H1 (cell line): ENCODE measurements around the gene CNN3. TPM values are rescaled to one million over a fixed set of nuclear protein-coding genes. Genes with fewer than 3 reads are reported as not detected.

Experiments used
- CTCF ChIA-PET: fragments of 300-600 bp; sonication (Branson Sonifier 250); formaldehyde crosslinking; loops from one replicate; lab custom pipeline; 2021; ENCODE audit not compliant: partially characterized antibody; lab: Charles Lee
- POLR2A ChIA-PET: fragments of 300-600 bp; sonication (Branson Sonifier 250); formaldehyde crosslinking; loops from one replicate; lab custom pipeline; 2021; ENCODE audit warnings: inconsistent platforms; ENCODE audit not compliant: partially characterized antibody; lab: Charles Lee
- DNase-seq, 2 experiments: peaks; one replicate each; pipeline versions ENCODE4 v3.0.0 to v3.0.0-alpha.2; 2010 to 2022; ENCODE audit warnings: low spot score in 2 of 2, low read depth in 1 of 2, mixed read lengths in 1 of 2
- FAIRE-seq: peaks from 2 replicates; lab custom pipeline; 2011; peaks lifted over from hg19 to GRCh38; lab: Jason Lieb, UNC
- H2AFZ ChIP-seq: 2 replicates; pipeline ENCODE4 v1.8.1; 2012; ENCODE audit warnings: low read length, inconsistent platforms
- H2AK5ac ChIP-seq: 2 replicates; pipeline ENCODE4 v1.6.1; 2013; ENCODE audit warnings: low read depth, low read length
- H2BK120ac ChIP-seq: replicated peaks from 2 replicates; pipeline ENCODE3; 2013; ENCODE audit warnings: low read depth, low read length, inconsistent platforms
- H2BK12ac ChIP-seq: 2 replicates; pipeline ENCODE4 v1.6.1; 2013; ENCODE audit warnings: low read depth, low read length
- H2BK15ac ChIP-seq: 2 replicates; pipeline ENCODE4 v1.6.1; 2013; ENCODE audit warnings: low read length
- H2BK20ac ChIP-seq: 2 replicates; pipeline ENCODE4 v1.6.1; 2013; ENCODE audit warnings: low read length
- H2BK5ac ChIP-seq: 2 replicates; pipeline ENCODE4 v1.6.1; 2013; ENCODE audit warnings: low read depth, low read length
- H3K14ac ChIP-seq: 2 replicates; pipeline ENCODE4 v1.6.1; 2013; ENCODE audit warnings: inconsistent platforms; ENCODE audit not compliant: insufficient read length
- H3K18ac ChIP-seq: 2 replicates; pipeline ENCODE4 v1.6.1; 2013; ENCODE audit warnings: low read length; ENCODE audit errors: extremely low read depth
- H3K23ac ChIP-seq: 2 replicates; pipeline ENCODE4 v1.6.1; 2013; ENCODE audit warnings: inconsistent platforms; ENCODE audit not compliant: insufficient read length
- H3K23me2 ChIP-seq: 2 replicates; pipeline ENCODE4 v1.6.1; 2013; ENCODE audit warnings: low read depth, low read length
- H3K27ac ChIP-seq: 2 replicates; pipeline ENCODE4 v1.6.1; 2011; ENCODE audit warnings: low read depth, low read length, inconsistent platforms
- H3K27me3 ChIP-seq, 4 experiments: replicated peaks in 1 of 4; 1 replicate in 1 of 4; 2 replicates in 3 of 4; pipeline versions ENCODE4 v1.6.1 to v1.8.1; 2011 to 2013; ENCODE audit warnings: low read length in 3 of 4, mild to moderate bottlenecking in 3 of 4, inconsistent platforms in 2 of 4, mixed read lengths in 2 of 4, moderate library complexity in 1 of 4; ENCODE audit not compliant: control insufficient read depth in 3 of 4, insufficient read depth in 3 of 4; ENCODE audit errors: extremely low read depth in 1 of 4
- H3K36me3 ChIP-seq, 4 experiments: 2 replicates each; pipeline versions ENCODE4 v1.6.1 to v1.8.1; 2011 to 2013; ENCODE audit warnings: mild to moderate bottlenecking in 4 of 4, low read length in 3 of 4, moderate library complexity in 2 of 4, control low read depth in 1 of 4, inconsistent platforms in 1 of 4; ENCODE audit not compliant: insufficient read depth in 4 of 4, control insufficient read depth in 2 of 4
- H3K4ac ChIP-seq: replicated peaks from 2 replicates; pipeline ENCODE3; 2013; ENCODE audit warnings: low read length, low read depth, mixed read lengths, inconsistent platforms; ENCODE audit not compliant: insufficient read length
- H3K4me1 ChIP-seq, 4 experiments: replicated peaks in 1 of 4; 1 replicate in 1 of 4; 2 replicates in 3 of 4; pipeline versions ENCODE4 v1.6.1 to v1.8.1; 2011 to 2013; ENCODE audit warnings: low read length in 3 of 4, inconsistent platforms in 2 of 4, mixed read lengths in 1 of 4; ENCODE audit not compliant: insufficient read depth in 4 of 4, control insufficient read depth in 3 of 4
- H3K4me2 ChIP-seq, 2 experiments: 2 replicates each; pipeline versions ENCODE4 v1.6.1 to v1.8.1; 2011 to 2013; ENCODE audit warnings: low read depth in 2 of 2, low read length in 2 of 2, control low read depth in 1 of 2, inconsistent platforms in 1 of 2, mild to moderate bottlenecking in 1 of 2; ENCODE audit not compliant: insufficient read depth in 1 of 2
- H3K4me3 ChIP-seq, 4 experiments: fragments of 200-600, 300-600 bp in 1 of 4; sonication (generic), shearing (Covaris generic), sonication (Bioruptor Twin) in 1 of 4; 2 replicates each; pipeline versions ENCODE4 v1.5.1 to v1.8.1; 2011 to 2016; ENCODE audit warnings: low read length in 4 of 4, low read depth in 3 of 4, control low read depth in 2 of 4, inconsistent platforms in 2 of 4, mild to moderate bottlenecking in 2 of 4, mixed read lengths in 1 of 4, moderate library complexity in 1 of 4; ENCODE audit not compliant: insufficient read depth in 2 of 4; ENCODE audit errors: extremely low read depth in 1 of 4
- H3K56ac ChIP-seq: replicated peaks from 2 replicates; pipeline ENCODE3; 2013; ENCODE audit warnings: low read depth, mild to moderate bottlenecking, mixed read lengths, low read length, inconsistent platforms; ENCODE audit not compliant: insufficient read length
- H3K79me1 ChIP-seq: 2 replicates; pipeline ENCODE4 v1.6.1; 2013; ENCODE audit warnings: low read depth, low read length, control low read depth
- H3K79me2 ChIP-seq, 2 experiments: 2 replicates each; pipeline versions ENCODE4 v1.6.1 to v1.8.1; 2012 to 2013; ENCODE audit warnings: low read length in 2 of 2, mild to moderate bottlenecking in 2 of 2, inconsistent platforms in 1 of 2; ENCODE audit not compliant: insufficient read depth in 2 of 2, control insufficient read depth in 1 of 2
- H3K9ac ChIP-seq, 4 experiments: replicated peaks in 1 of 4; 1 replicate in 1 of 4; 2 replicates in 3 of 4; pipeline versions ENCODE4 v1.6.1 to v1.8.1; 2011 to 2013; ENCODE audit warnings: low read depth in 3 of 4, low read length in 3 of 4, control low read depth in 2 of 4, mild to moderate bottlenecking in 2 of 4, moderate library complexity in 2 of 4, inconsistent platforms in 1 of 4; ENCODE audit errors: extremely low read depth in 1 of 4
- H3K9me3 ChIP-seq, 2 experiments: 2 replicates each; pipeline versions ENCODE4 v1.6.1 to v1.8.1; 2012 to 2013; ENCODE audit warnings: mild to moderate bottlenecking in 2 of 2, moderate library complexity in 2 of 2, control low read depth in 1 of 2, inconsistent platforms in 1 of 2, low read depth in 1 of 2, low read length in 1 of 2, mixed read lengths in 1 of 2; ENCODE audit not compliant: insufficient read depth in 2 of 2
- H4K20me1 ChIP-seq, 2 experiments: replicated peaks in 1 of 2; 2 replicates each; pipeline versions ENCODE3 to v1.8.1; 2011 to 2013; ENCODE audit warnings: inconsistent platforms in 2 of 2, low read length in 2 of 2, mild to moderate bottlenecking in 1 of 2; ENCODE audit not compliant: insufficient read depth in 2 of 2, control insufficient read depth in 1 of 2
- H4K5ac ChIP-seq: 2 replicates; pipeline ENCODE4 v1.6.1; 2013; ENCODE audit warnings: low read length, low read depth, mixed read lengths, inconsistent platforms; ENCODE audit not compliant: insufficient read length
- H4K8ac ChIP-seq: 2 replicates; pipeline ENCODE4 v1.8.0; 2013; ENCODE audit warnings: mild to moderate bottlenecking, moderate library complexity, low read length, inconsistent platforms; ENCODE audit not compliant: insufficient read depth; ENCODE audit errors: extremely low read depth
- H4K91ac ChIP-seq: replicated peaks from 2 replicates; pipeline ENCODE3; 2013; ENCODE audit warnings: low read length, mixed read lengths, inconsistent platforms; ENCODE audit not compliant: insufficient read length
- WGBS, 2 experiments: shearing (Covaris generic) in 1 of 2; methylation state at CpG; one replicate each; pipeline versions ENCODE4 v1.1.6 to v1.1.7; 2013 to 2015; ENCODE audit warnings: low lambda C conversion rate in 2 of 2, mixed read lengths in 2 of 2, inconsistent platforms in 1 of 2, low coverage in 1 of 2, missing lambda C conversion rate in 1 of 2; ENCODE audit not compliant: insufficient replicate concordance in 2 of 2, insufficient coverage in 1 of 2, insufficient read length in 1 of 2; ENCODE audit errors: extremely low coverage in 1 of 2, missing lambda C conversion rate in 1 of 2; 5-methylcytosine and 5-hydroxymethylcytosine counted together
- polyA plus RNA-seq, 7 experiments: library from polyadenylated mRNA; depleted of rRNA in 3 of 7; stranded (reverse) in 5 of 7; unstranded in 2 of 7; fragments of >200 nt in 5 of 7; fragments of 200-250 nt in 2 of 7; gene quantifications; 1 replicate in 5 of 7; 2 replicates in 1 of 7; 4 replicates in 1 of 7; pipeline versions ENCODE4 v1.2.1 to v1.2.3, GENCODE V29; 2011 to 2013; ENCODE audit warnings: missing spikeins in 2 of 7, mixed read lengths in 2 of 7
- total RNA-seq: library from RNA; stranded (reverse); fragmentation: NEBNext Ultra II Directional; extraction: Animal tissue kit (Norgen Biotek cat#: 25700); gene quantifications from 2 replicates; pipeline ENCODE4 v1.2.1, GENCODE V29; 2021

The CNN3 gene
- total and polyA plus RNA-seq, 2 of the 8 experiments (the other 6 are each of a cell fraction or from before 2014, with no cell fraction given), result 134 to 266 TPM

DNA sequence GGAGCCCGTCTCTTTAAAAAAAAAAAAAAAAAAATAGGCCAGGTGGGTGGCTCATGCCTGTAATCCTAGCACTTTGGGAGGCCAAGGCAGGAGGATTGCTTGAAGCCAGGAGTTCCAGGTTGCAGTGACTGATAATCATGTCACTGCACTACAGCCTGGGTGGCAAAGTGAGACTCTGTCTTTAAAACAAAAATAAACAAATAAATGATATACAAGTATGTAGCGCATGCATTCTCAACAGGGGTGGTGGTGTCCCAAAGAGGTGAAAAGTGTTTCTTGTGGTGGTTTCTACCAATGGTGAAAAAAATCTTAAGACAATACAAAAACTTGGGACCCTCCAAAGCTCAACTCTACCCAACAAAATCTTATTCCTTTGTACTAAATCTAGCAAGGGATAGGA, 17.9 kb downstream of the CNN3 start:
- Histone ChIP-seq H2BK15ac (no peak overlapping the region), H3K56ac (no peak overlapping the region), H3K79me2 (peaks cover 40 to 98% of the 10 kb centered on the region in 2 experiments), H3K18ac (no peak overlapping the region), H4K91ac (no peak overlapping the region), H3K27me3 (no peaks in the 10 kb centered on the region), H2AK5ac (no peak overlapping the region), H3K9me3 (no peaks in the 10 kb centered on the region), H2BK5ac (no peak overlapping the region), H3K36me3 (peaks cover 0 to 10% (median 0%) of the 10 kb centered on the region in 4 experiments; a peak in 2 of 8 replicates), H3K14ac (no peak overlapping the region), H3K23me2 (no peaks in the 10 kb centered on the region), H3K23ac (no peak overlapping the region), H4K8ac (no peak overlapping the region), H3K4me1 (peaks cover 8 to 26% (median 17%) of the 10 kb centered on the region in 4 experiments), H2BK20ac (no peak overlapping the region), H2BK120ac (no peak overlapping the region), H4K20me1 (peaks cover 50 to 53% of the 10 kb centered on the region in 2 experiments), H3K9ac (no peak overlapping the region), H3K27ac (no peak overlapping the region), H2BK12ac (no peak overlapping the region), H3K79me1 (peaks cover 13% of the 10 kb centered on the region), H3K4me3 (no peak overlapping the region), H4K5ac (no peak overlapping the region), H3K4ac (no peak overlapping the region), H3K4me2 (peak overlapping the region in 1 of 2 experiments; percentile 64; a peak in 1 of 4 replicates), H2AFZ (no peak overlapping the region)
- ChIA-PET POLR2A (interaction anchor here (2.4 to 4.5 kb wide), 2 partner anchors 10 to 15 kb away, joined by 7 to 29 read pairs; no protein-coding TSS in a partner anchor), CTCF (interaction anchor here (0.8 to 3.5 kb wide), 5 partner anchors 12 to 135 kb away, joined by 3 to 12 read pairs (median 8); no protein-coding TSS in a partner anchor)
- no peak for FAIRE-seq
- no peak for DNase-seq
- WGBS, 2 experiments, result 65% methylated on average over 1 of the region's 2 CpGs; no CpG with 5 or more reads in 1 of the 2 experiments
